Measurements from ENCODE around the gene TSKU.

Gene TSKU

GRCh38 chr11:76753449-76753848, 29.7 kb upstream of the TSKU start:
- DNase-seq, result no peak

- DNase-seq, result no peak
Observed at GRCh38 chr11:76753950-76754349, 29.2 kb upstream of the TSKU start.

- DNase-seq, result no peak
Observed at GRCh38 chr11:76756341-76756741, 26.8 kb upstream of the TSKU start.

- DNase-seq, result no peak
Observed at GRCh38 chr11:76758311-76758710, 24.8 kb upstream of the TSKU start.

- no peak for DNase-seq
Observed at GRCh38 chr11:76759092-76759491, 24.1 kb upstream of the TSKU start.

GRCh38 chr11:76759517-76759916, 23.6 kb upstream of the TSKU start:
- no peak for DNase-seq

- no peak for DNase-seq
Observed at GRCh38 chr11:76760236-76760635, 22.9 kb upstream of the TSKU start.

- no peak for DNase-seq
Observed at GRCh38 chr11:76761718-76762355, 21.3 kb upstream of the TSKU start.

- DNase-seq, result no peak
Observed at GRCh38 chr11:76762356-76762752, 20.8 kb upstream of the TSKU start.

- DNase-seq, result no peak
Observed at GRCh38 chr11:76762867-76763572, 20.1 kb upstream of the TSKU start.

GRCh38 chr11:76763573-76764346, 19.4 kb upstream of the TSKU start:
- no peak for DNase-seq

GRCh38 chr11:76764941-76765665, 18.1 kb upstream of the TSKU start:
- no peak for DNase-seq

- no peak for DNase-seq
Observed at GRCh38 chr11:76765863-76766350, 17.2 kb upstream of the TSKU start.

GRCh38 chr11:76766521-76766920, 16.6 kb upstream of the TSKU start:
- no peak for DNase-seq

GRCh38 chr11:76767659-76768058, 15.5 kb upstream of the TSKU start:
- DNase-seq, result no peak

GRCh38 chr11:76768088-76768908, 14.9 kb upstream of the TSKU start:
- DNase-seq, result peak; percentile 63

- no peak for DNase-seq
Observed at GRCh38 chr11:76768909-76769560, 14.1 kb upstream of the TSKU start.

- peak; percentile 70 for DNase-seq
Observed at GRCh38 chr11:76769645-76770586, 13.2 kb upstream of the TSKU start.

- DNase-seq, result no peak
Observed at GRCh38 chr11:76770642-76771445, 12.3 kb upstream of the TSKU start.
